ENCODE data around the gene SIVA1. TPM values are rescaled to one million over a fixed set of nuclear protein-coding genes. Genes with fewer than 3 reads are reported as not detected.
A peak's percentile ranks its signal among the peaks of the same experiment; 100 is the strongest.

Gene SIVA1
- total and polyA plus RNA-seq, 2 of the 4 experiments (the other 2 are of a cell fraction) = 166 to 184 TPM

DNA sequence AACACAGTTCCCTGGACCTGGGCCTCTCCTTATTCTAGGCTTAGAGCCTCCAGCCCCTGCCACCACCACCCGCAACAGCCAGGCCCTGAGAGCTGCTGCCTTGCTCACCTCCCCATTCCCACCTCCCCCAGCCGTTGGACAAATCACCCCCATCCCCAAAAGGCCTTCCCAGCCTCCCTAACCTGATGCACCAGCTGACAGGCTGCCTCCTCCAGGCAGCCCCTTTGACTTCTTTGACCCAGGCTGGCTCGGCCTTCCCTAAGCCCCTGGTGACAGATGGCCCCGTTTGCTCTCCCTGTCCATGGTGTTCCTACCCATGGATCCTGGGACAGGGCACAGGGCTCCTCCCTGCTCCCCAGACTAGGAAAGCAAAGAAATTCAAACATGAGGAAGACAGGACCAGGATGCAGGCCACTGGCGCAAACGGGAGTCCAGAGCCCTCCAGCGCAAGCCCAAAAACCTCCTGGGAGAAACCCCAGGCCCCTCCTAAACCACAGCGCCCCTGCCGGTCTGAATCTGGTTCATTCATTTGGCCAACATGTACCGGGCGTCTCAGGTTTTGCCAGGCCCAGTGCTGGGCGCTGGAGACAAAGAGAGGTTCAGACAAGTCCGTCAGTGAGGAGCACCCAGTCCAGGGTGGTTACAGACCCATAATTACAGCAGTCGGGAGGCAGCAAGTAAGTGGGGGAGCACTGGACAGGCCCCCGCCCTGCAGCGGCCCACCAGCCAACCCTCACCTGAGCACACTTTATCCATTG lies 40.2 kb downstream of the SIVA1 start (continued):
- TF ChIP-seq, protein P1, sequence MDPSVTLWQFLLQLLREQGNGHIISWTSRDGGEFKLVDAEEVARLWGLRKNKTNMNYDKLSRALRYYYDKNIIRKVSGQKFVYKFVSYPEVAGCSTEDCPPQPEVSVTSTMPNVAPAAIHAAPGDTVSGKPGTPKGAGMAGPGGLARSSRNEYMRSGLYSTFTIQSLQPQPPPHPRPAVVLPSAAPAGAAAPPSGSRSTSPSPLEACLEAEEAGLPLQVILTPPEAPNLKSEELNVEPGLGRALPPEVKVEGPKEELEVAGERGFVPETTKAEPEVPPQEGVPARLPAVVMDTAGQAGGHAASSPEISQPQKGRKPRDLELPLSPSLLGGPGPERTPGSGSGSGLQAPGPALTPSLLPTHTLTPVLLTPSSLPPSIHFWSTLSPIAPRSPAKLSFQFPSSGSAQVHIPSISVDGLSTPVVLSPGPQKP (IDR thresholded peaks at IDR 0.05; ENCODE audit: borderline replicate concordance, low read depth, low read length) = no peak

- H3K9ac ChIP-seq (ENCODE audit: low read depth, low read length) = peak overlapping the region; percentile 38
These were observed 40.7 kb downstream of the SIVA1 start for GRCh38 chr14:104793703-104793959.

More at GRCh38 chr14:104793703-104793959, 40.7 kb downstream of the SIVA1 start:
- Histone ChIP-seq H3K4me2 (ENCODE audit: low read depth, low read length) (peak overlapping the region; percentile 73; the same call in 1 of the 2 replicates), H2BK15ac (ENCODE audit: low read depth, low read length) (no peak overlapping the region), H4K91ac (ENCODE audit: insufficient read depth, low read depth, low read length) (no peak overlapping the region), H3K4ac (ENCODE audit: low read depth, low read length) (peak overlapping the region; percentile 61; the same call in 1 of the 2 replicates), H4K5ac (ENCODE audit: low read depth, low read length) (no peak overlapping the region), H2BK5ac (ENCODE audit: low read depth, low read length, poor library complexity, severe bottlenecking) (no peak overlapping the region), H4K20me1 (ENCODE audit: insufficient read depth, low read length) (peaks cover 63% of the 10 kb centered on the region), H3K56ac (ENCODE audit: extremely low read depth, insufficient read depth, low read length) (no peak overlapping the region), H3K4me1 (ENCODE audit: control insufficient read depth, insufficient read depth, low read length) (peaks cover 21% of the 10 kb centered on the region), H2AK9ac (replicated peaks; ENCODE audit: low read depth, low read length, poor library complexity) (no peak overlapping the region), H3K27ac (ENCODE audit: insufficient read depth, low read length) (no peak overlapping the region), H2AFZ (replicated peaks; ENCODE audit: low read length, poor library complexity) (no peak overlapping the region), H3K36me3 (ENCODE audit: control insufficient read depth, insufficient read depth, low read length) (peaks cover 33% of the 10 kb centered on the region), H2BK20ac (ENCODE audit: low read depth, low read length) (no peak overlapping the region), H4K8ac (ENCODE audit: low read depth in 2 of 2, low read length in 2 of 2) (peak overlapping the region in 1 of 2 experiments; percentile 17; a peak in 1 of 4 replicates), H3K79me1 (ENCODE audit: low read depth in 1 of 2, low read length in 2 of 2) (peaks cover 3 to 61% of the 10 kb centered on the region in 2 experiments; a peak in 3 of 4 replicates), H2AK5ac (ENCODE audit: low read depth, low read length) (no peak overlapping the region), H2BK120ac (ENCODE audit: low read depth, low read length) (no peak overlapping the region), H3K14ac (replicated peaks; ENCODE audit: low read depth, low read length) (peak overlapping the region; percentile 56; the same call in 1 of the 2 replicates), H3K27me3 (ENCODE audit: control insufficient read depth, insufficient read depth, low read length) (no peaks in the 10 kb centered on the region), H3K23ac (ENCODE audit: low read depth, low read length) (peak overlapping the region; percentile 18; the same call in 1 of the 2 replicates), H3K4me3 (ENCODE audit: insufficient read depth, low read depth, low read length) (no peak overlapping the region; the same call in 1 of the 2 replicates), H3K18ac (ENCODE audit: low read depth, low read length) (no peak overlapping the region), H3K9me1 (ENCODE audit: insufficient read depth, low read length) (peaks cover 10% of the 10 kb centered on the region), H3K9me3 (ENCODE audit: control insufficient read depth, insufficient read depth, low read length) (no peaks in the 10 kb centered on the region)
- POLR2A ChIA-PET (ENCODE audit: unreplicated experiment) = no interaction called here
- intact Hi-C loops (cut with micrococcal nuclease) (no loop called here), in situ Hi-C loops (cut with MboI; ENCODE audit: low sequenced_read_pairs) (no loop called here), dilution Hi-C loops (cut with HindIII; ENCODE audit: low sequenced_read_pairs, unreplicated experiment) (no loop called here)
- no peak for ATAC-seq (ENCODE audit: low read depth)
- CTCF ChIA-PET = no interaction called here
- no peak for TF ChIP-seq USF2 (IDR thresholded peaks at IDR 0.05; ENCODE audit: low read depth, low read length)
- no peak for TF ChIP-seq NFE2L2 (IDR thresholded peaks at IDR 0.05; ENCODE audit: low read depth, low read length)
- no peak for TF ChIP-seq CEBPB (IDR thresholded peaks at IDR 0.05; ENCODE audit: low read depth, low read length)
- no peak for TF ChIP-seq SMC3 (IDR thresholded peaks at IDR 0.05; ENCODE audit: low read depth, low read length)
- TF ChIP-seq CHD1 (IDR thresholded peaks at IDR 0.05; ENCODE audit: low read depth, low read length) = no peak
- no peak for TF ChIP-seq CTCF (conservative IDR thresholded peaks at IDR 0.05; ENCODE audit: low read depth, low read length)
- 33% methylated on average over 1 of the region's 2 CpGs; no CpG with 5 or more reads in 1 of the 2 experiments for WGBS, 2 experiments (ENCODE audit: extremely low coverage in 2 of 2, insufficient read length in 1 of 2)
- no peak for DNase-seq
- BruUV-seq (replicated peaks) = no TSS peak
